ENCODE data around the gene MGMT. TPM values are rescaled to one million over a fixed set of nuclear protein-coding genes. Genes with fewer than 3 reads are reported as not detected.

The MGMT gene
- total RNA-seq, 1 experiment from 2014 or later = 11.5 TPM

DNA sequence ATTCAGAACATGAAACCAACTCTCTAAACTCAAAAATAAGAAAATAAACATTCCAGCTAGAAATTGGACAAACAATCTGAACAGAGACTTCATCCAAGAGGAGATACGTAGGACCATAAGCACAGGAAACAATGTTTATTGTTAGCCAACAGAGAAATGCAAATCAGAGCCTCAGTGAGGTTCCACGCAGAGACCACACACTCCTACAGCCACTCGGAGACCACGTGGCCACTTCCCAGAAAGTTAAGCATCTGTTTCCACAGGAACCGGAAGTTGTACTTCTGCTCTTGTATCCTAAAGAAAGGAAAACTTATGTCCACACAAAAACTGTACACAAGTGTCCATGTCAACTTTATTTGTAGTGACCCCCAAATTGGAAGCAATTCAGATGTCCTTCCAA is 214.8 kb downstream of the MGMT start:
- Histone ChIP-seq H3K4me2 (ENCODE audit: low read length) (no peak overlapping the region), H3K4me1 (ENCODE audit: control insufficient read depth in 1 of 2, insufficient read depth in 2 of 2, low read length in 2 of 2) (no peaks in the 10 kb centered on the region), H4K20me1 (ENCODE audit: insufficient read depth) (no peaks in the 10 kb centered on the region), H2AFZ (ENCODE audit: low read depth, low read length, poor library complexity, severe bottlenecking) (no peak overlapping the region), H3K27ac (ENCODE audit: low read depth, low read length) (no peak overlapping the region), H3K9ac (ENCODE audit: low read length) (no peak overlapping the region), H3K9me2 (ENCODE audit: insufficient read depth) (no peaks in the 10 kb centered on the region), H3K36me3 (ENCODE audit: control insufficient read depth in 1 of 2, insufficient read depth in 2 of 2, low read length in 2 of 2) (no peaks in the 10 kb centered on the region), H3K27me3 (ENCODE audit: insufficient read depth, low read length) (no peaks in the 10 kb centered on the region), H3K4me3 (replicated peaks in 1 of 2; ENCODE audit: low read depth in 1 of 2, low read length in 2 of 2) (no peak overlapping the region), H3K9me3 (ENCODE audit: control insufficient read depth in 1 of 2, insufficient read depth in 1 of 2, low read depth in 1 of 2, low read length in 2 of 2) (no peaks in the 10 kb centered on the region), H3K79me2 (ENCODE audit: insufficient read depth, low read length) (no peaks in the 10 kb centered on the region)
- no TSS peak for BruUV-seq (replicated peaks)
- RAD21 ChIA-PET (ENCODE audit: low non-redundant PET in 1 of 2, low total read pairs in 2 of 2, uncharacterized antibody in 2 of 2, unreplicated experiment in 2 of 2) = no interaction called here
- ATAC-seq (no peak), DNase-seq (ENCODE audit: low read depth, low spot score) (no peak)
- intact Hi-C loops (cut with micrococcal nuclease) = no loop called here
- TF ChIP-seq ZNF274 (IDR thresholded peaks at IDR 0.05; ENCODE audit: low read depth, low read length) (no peak), FOSL1 (IDR thresholded peaks at IDR 0.05; ENCODE audit: low read depth) (no peak), SP1 (IDR thresholded peaks at IDR 0.05; ENCODE audit: low read depth) (no peak), REST (IDR thresholded peaks at IDR 0.05; ENCODE audit: low read depth) (no peak), POLR2A (IDR thresholded peaks at IDR 0.05; ENCODE audit: borderline replicate concordance, extremely low read depth, insufficient read depth, insufficient read length) (no peak), YY1 (IDR thresholded peaks at IDR 0.05; ENCODE audit: extremely low read depth, insufficient replicate concordance, low read depth, low read length) (no peak), CTCF (IDR thresholded peaks at IDR 0.05 in 2 of 3, conservative IDR thresholded peaks at IDR 0.05 in 1 of 3; ENCODE audit: borderline replicate concordance in 1 of 3, insufficient read depth in 1 of 3, low read depth in 2 of 3, low read length in 2 of 3) (no peak), TCF7L2 (IDR thresholded peaks at IDR 0.05; ENCODE audit: borderline replicate concordance, extremely low read depth, insufficient read depth, insufficient read length) (no peak), EZH2 (IDR thresholded peaks at IDR 0.05) (no peak), ZFX (IDR thresholded peaks at IDR 0.05) (no peak), EZH2phosphoT487 (IDR thresholded peaks at IDR 0.05; ENCODE audit: borderline replicate concordance) (no peak), SIN3A (IDR thresholded peaks at IDR 0.05; ENCODE audit: low read depth) (no peak), CBX3 (IDR thresholded peaks at IDR 0.05; ENCODE audit: low read depth) (no peak)
- TF ChIP-seq, protein P1, sequence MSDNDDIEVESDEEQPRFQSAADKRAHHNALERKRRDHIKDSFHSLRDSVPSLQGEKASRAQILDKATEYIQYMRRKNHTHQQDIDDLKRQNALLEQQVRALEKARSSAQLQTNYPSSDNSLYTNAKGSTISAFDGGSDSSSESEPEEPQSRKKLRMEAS (IDR thresholded peaks at IDR 0.05) = no peak
- CTCF ChIA-PET = no interaction called here
- POLR2A ChIA-PET = no interaction called here
